ENCODE measurements around the gene KCNJ10.

KCNJ10 gene

GRCh38 chr1:160079448-160079847 lies 9.5 kb upstream of the KCNJ10 start:
- Histone ChIP-seq H3K79me1 (ENCODE audit: low read depth, low read length) (no peaks in the 10 kb centered on the region), H3K18ac (ENCODE audit: low read length) (no peak overlapping the region), H3K9me3 (replicated peaks in 1 of 2; ENCODE audit: control insufficient read depth in 2 of 2, insufficient read depth in 1 of 2, low read depth in 1 of 2, low read length in 2 of 2) (no peaks in the 10 kb centered on the region), H2BK5ac (ENCODE audit: low read length) (no peak overlapping the region), H3K23ac (ENCODE audit: low read depth, low read length, poor library complexity) (no peak overlapping the region), H3K4me1 (ENCODE audit: control insufficient read depth in 2 of 2, insufficient read depth in 1 of 2, low read depth in 1 of 2, low read length in 2 of 2) (peaks cover 0 to 3% of the 10 kb centered on the region in 2 donors), H2BK12ac (ENCODE audit: low read length) (no peak overlapping the region), H3K36me3 (replicated peaks in 1 of 2; ENCODE audit: control insufficient read depth in 2 of 2, insufficient read depth in 2 of 2, low read length in 2 of 2) (no peaks in the 10 kb centered on the region), H3K9ac (ENCODE audit: low read depth, low read length, poor library complexity) (no peak overlapping the region), H3K14ac (ENCODE audit: low read length) (no peak overlapping the region), H3K27me3 (ENCODE audit: control insufficient read depth in 3 of 3, insufficient read depth in 3 of 3, low read depth in 1 of 3, low read length in 3 of 3) (peaks cover 0 to 59% (median 40%) of the 10 kb centered on the region in 3 experiments), H2BK15ac (ENCODE audit: low read length) (no peak overlapping the region), H3K4me3 (ENCODE audit: low read length in 2 of 2) (no peak overlapping the region), H3K4ac (ENCODE audit: low read length) (no peak overlapping the region), H3K27ac (replicated peaks; ENCODE audit: low read length) (no peak overlapping the region), H3K4me2 (ENCODE audit: insufficient read depth, low read length, poor library complexity, severe bottlenecking) (no peak overlapping the region), H4K91ac (ENCODE audit: low read depth, low read length, poor library complexity) (no peak overlapping the region), H2AK5ac (ENCODE audit: low read depth, low read length) (no peak overlapping the region), H2BK120ac (ENCODE audit: low read depth, low read length) (no peak overlapping the region), H4K8ac (ENCODE audit: low read depth, low read length) (no peak overlapping the region), H2AFZ (ENCODE audit: low read length) (no peak overlapping the region)
- no peak for DNase-seq (ENCODE audit: low spot score)
- WGBS, 2 donors (ENCODE audit: extremely low coverage in 2 of 2, insufficient read length in 2 of 2, insufficient replicate concordance in 1 of 2): no CpG with 5 or more reads among the region's 4 CpGs

- Histone ChIP-seq H2BK15ac (ENCODE audit: low read length) (no peak overlapping the region), H3K9ac (ENCODE audit: low read depth, low read length, poor library complexity) (no peak overlapping the region), H3K4me1 (ENCODE audit: control insufficient read depth in 2 of 2, insufficient read depth in 1 of 2, low read depth in 1 of 2, low read length in 2 of 2) (no peaks in the 10 kb centered on the region), H3K18ac (ENCODE audit: low read length) (no peak overlapping the region), H3K4ac (ENCODE audit: low read length) (no peak overlapping the region), H3K79me1 (ENCODE audit: low read depth, low read length) (no peaks in the 10 kb centered on the region), H3K36me3 (replicated peaks in 1 of 2; ENCODE audit: control insufficient read depth in 2 of 2, insufficient read depth in 2 of 2, low read length in 2 of 2) (no peaks in the 10 kb centered on the region), H3K9me3 (replicated peaks in 1 of 2; ENCODE audit: control insufficient read depth in 2 of 2, insufficient read depth in 1 of 2, low read depth in 1 of 2, low read length in 2 of 2) (no peaks in the 10 kb centered on the region), H2BK12ac (ENCODE audit: low read length) (no peak overlapping the region), H2AK5ac (ENCODE audit: low read depth, low read length) (no peak overlapping the region), H2BK5ac (ENCODE audit: low read length) (no peak overlapping the region), H2AFZ (ENCODE audit: low read length) (no peak overlapping the region), H3K4me3 (ENCODE audit: low read length in 2 of 2) (no peak overlapping the region), H4K8ac (ENCODE audit: low read depth, low read length) (no peak overlapping the region), H4K91ac (ENCODE audit: low read depth, low read length, poor library complexity) (no peak overlapping the region), H2BK120ac (ENCODE audit: low read depth, low read length) (no peak overlapping the region), H3K27me3 (ENCODE audit: control insufficient read depth in 3 of 3, insufficient read depth in 3 of 3, low read depth in 1 of 3, low read length in 3 of 3) (peaks cover 0 to 66% (median 32%) of the 10 kb centered on the region in 3 experiments), H3K27ac (replicated peaks; ENCODE audit: low read length) (no peak overlapping the region), H3K4me2 (ENCODE audit: insufficient read depth, low read length, poor library complexity, severe bottlenecking) (no peak overlapping the region), H3K14ac (ENCODE audit: low read length) (no peak overlapping the region), H3K23ac (ENCODE audit: low read depth, low read length, poor library complexity) (peak overlapping the region; percentile 8)
- WGBS, 2 donors (ENCODE audit: extremely low coverage in 2 of 2, insufficient read length in 2 of 2, insufficient replicate concordance in 1 of 2): no CpG with 5 or more reads among the region's 8 CpGs
- DNase-seq (ENCODE audit: low spot score): no peak
Observed at GRCh38 chr1:160078512-160079195, 8.7 kb upstream of the KCNJ10 start.

- Histone ChIP-seq H3K14ac (ENCODE audit: low read length) (no peak overlapping the region), H3K4me3 (ENCODE audit: low read length in 2 of 2) (no peak overlapping the region), H3K23ac (ENCODE audit: low read depth, low read length, poor library complexity) (no peak overlapping the region), H3K4ac (ENCODE audit: low read length) (no peak overlapping the region), H2BK15ac (ENCODE audit: low read length) (no peak overlapping the region), H3K18ac (ENCODE audit: low read length) (no peak overlapping the region), H2BK120ac (ENCODE audit: low read depth, low read length) (no peak overlapping the region), H2BK12ac (ENCODE audit: low read length) (no peak overlapping the region), H3K9me3 (replicated peaks in 1 of 2; ENCODE audit: control insufficient read depth in 2 of 2, insufficient read depth in 1 of 2, low read depth in 1 of 2, low read length in 2 of 2) (peaks cover 0 to 2% of the 10 kb centered on the region in 2 donors), H2BK5ac (ENCODE audit: low read length) (no peak overlapping the region), H4K8ac (ENCODE audit: low read depth, low read length) (no peak overlapping the region), H3K4me2 (ENCODE audit: insufficient read depth, low read length, poor library complexity, severe bottlenecking) (no peak overlapping the region), H3K9ac (ENCODE audit: low read depth, low read length, poor library complexity) (no peak overlapping the region), H3K27me3 (ENCODE audit: control insufficient read depth in 3 of 3, insufficient read depth in 3 of 3, low read depth in 1 of 3, low read length in 3 of 3) (peaks cover 0 to 65% (median 21%) of the 10 kb centered on the region in 3 experiments), H2AFZ (ENCODE audit: low read length) (no peak overlapping the region), H4K91ac (ENCODE audit: low read depth, low read length, poor library complexity) (no peak overlapping the region), H3K4me1 (ENCODE audit: control insufficient read depth in 2 of 2, insufficient read depth in 1 of 2, low read depth in 1 of 2, low read length in 2 of 2) (no peaks in the 10 kb centered on the region), H2AK5ac (ENCODE audit: low read depth, low read length) (no peak overlapping the region), H3K36me3 (replicated peaks in 1 of 2; ENCODE audit: control insufficient read depth in 2 of 2, insufficient read depth in 2 of 2, low read length in 2 of 2) (no peaks in the 10 kb centered on the region), H3K79me1 (ENCODE audit: low read depth, low read length) (no peaks in the 10 kb centered on the region), H3K27ac (replicated peaks; ENCODE audit: low read length) (no peak overlapping the region)
- DNase-seq (ENCODE audit: low spot score): no peak
Observed at GRCh38 chr1:160077486-160077885, 7.5 kb upstream of the KCNJ10 start.

GRCh38 chr1:160076295-160076694 lies 6.3 kb upstream of the KCNJ10 start:
- no peak overlapping the region for H2AFZ ChIP-seq (ENCODE audit: low read length)
- H4K91ac ChIP-seq (ENCODE audit: low read depth, low read length, poor library complexity): no peak overlapping the region
- no peak overlapping the region for H3K4me2 ChIP-seq (ENCODE audit: insufficient read depth, low read length, poor library complexity, severe bottlenecking)
- DNase-seq (ENCODE audit: low spot score): no peak
- H3K9ac ChIP-seq (ENCODE audit: low read depth, low read length, poor library complexity): no peak overlapping the region
- H2BK12ac ChIP-seq (ENCODE audit: low read length): no peak overlapping the region
- peaks cover 0 to 2% of the 10 kb centered on the region in 2 donors for H3K9me3 ChIP-seq (replicated peaks in 1 of 2; ENCODE audit: control insufficient read depth in 2 of 2, insufficient read depth in 1 of 2, low read depth in 1 of 2, low read length in 2 of 2)
- WGBS, 2 donors (ENCODE audit: extremely low coverage in 2 of 2, insufficient read length in 2 of 2, insufficient replicate concordance in 1 of 2): no CpG with 5 or more reads among the region's 3 CpGs
- H2BK15ac ChIP-seq (ENCODE audit: low read length): no peak overlapping the region
- no peak overlapping the region for H2BK5ac ChIP-seq (ENCODE audit: low read length)
- peaks cover 0 to 68% (median 10%) of the 10 kb centered on the region in 3 experiments for H3K27me3 ChIP-seq (ENCODE audit: control insufficient read depth in 3 of 3, insufficient read depth in 3 of 3, low read depth in 1 of 3, low read length in 3 of 3)
- no peak overlapping the region for H3K27ac ChIP-seq (replicated peaks; ENCODE audit: low read length)
- H3K23ac ChIP-seq (ENCODE audit: low read depth, low read length, poor library complexity): no peak overlapping the region
- H2BK120ac ChIP-seq (ENCODE audit: low read depth, low read length): no peak overlapping the region
- no peaks in the 10 kb centered on the region for H3K36me3 ChIP-seq (replicated peaks in 1 of 2; ENCODE audit: control insufficient read depth in 2 of 2, insufficient read depth in 2 of 2, low read length in 2 of 2)
- H4K8ac ChIP-seq (ENCODE audit: low read depth, low read length): no peak overlapping the region
- H3K18ac ChIP-seq (ENCODE audit: low read length): no peak overlapping the region
- H3K14ac ChIP-seq (ENCODE audit: low read length): no peak overlapping the region
- no peak overlapping the region for H2AK5ac ChIP-seq (ENCODE audit: low read depth, low read length)
- H3K79me1 ChIP-seq (ENCODE audit: low read depth, low read length): no peaks in the 10 kb centered on the region
- H3K4me1 ChIP-seq (ENCODE audit: control insufficient read depth in 2 of 2, insufficient read depth in 1 of 2, low read depth in 1 of 2, low read length in 2 of 2): no peaks in the 10 kb centered on the region
- no peak overlapping the region for H3K4me3 ChIP-seq (ENCODE audit: low read length in 2 of 2)
- H3K4ac ChIP-seq (ENCODE audit: low read length): no peak overlapping the region

All from neuronal stem cell (in vitro differentiated cells).